ENCODE data around the gene EPRS1. TPM values are rescaled to one million over a fixed set of nuclear protein-coding genes. Genes with fewer than 3 reads are reported as not detected.

EPRS1 gene
- total and polyA plus RNA-seq, 4 donors: 20.4 to 59.3 (median 39.2) TPM

GRCh38 chr1:220003610-220004299, 42.5 kb downstream of the EPRS1 start:
- H3K36me3 ChIP-seq (ENCODE audit: control insufficient read depth in 4 of 4, insufficient read depth in 3 of 4, low read depth in 1 of 4, low read length in 3 of 4): peaks cover 3 to 39% (median 23%) of the 10 kb centered on the region in 4 donors
- no peak for DNase-seq (ENCODE audit: low spot score)
- no peaks in the 10 kb centered on the region for H3K9me3 ChIP-seq (ENCODE audit: control insufficient read depth in 4 of 4, low read length in 3 of 4)
- H3K4me3 ChIP-seq (ENCODE audit: low read depth in 1 of 3, low read length in 3 of 3): no peak overlapping the region
- H3K27ac ChIP-seq (ENCODE audit: low read depth in 1 of 2, low read length in 2 of 2): no peak overlapping the region
- H3K4me1 ChIP-seq (ENCODE audit: control insufficient read depth in 4 of 4, insufficient read depth in 4 of 4, low read length in 3 of 4): peaks cover 1 to 18% (median 11%) of the 10 kb centered on the region in 4 donors
- H3K27me3 ChIP-seq (ENCODE audit: control insufficient read depth in 4 of 4, insufficient read depth in 4 of 4, low read length in 3 of 4): no peaks in the 10 kb centered on the region
- H3K9ac ChIP-seq (ENCODE audit: low read depth in 1 of 2, low read length in 2 of 2): no peak overlapping the region
- peak in 1 of 2 donors; percentile 30 for TF ChIP-seq HNF4A (conservative IDR thresholded peaks at IDR 0.05)
- TF ChIP-seq, protein P1, sequence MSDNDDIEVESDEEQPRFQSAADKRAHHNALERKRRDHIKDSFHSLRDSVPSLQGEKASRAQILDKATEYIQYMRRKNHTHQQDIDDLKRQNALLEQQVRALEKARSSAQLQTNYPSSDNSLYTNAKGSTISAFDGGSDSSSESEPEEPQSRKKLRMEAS (IDR thresholded peaks at IDR 0.05): no peak
- WGBS: 89% methylated on average over 6 of the region's 6 CpGs

DNA sequence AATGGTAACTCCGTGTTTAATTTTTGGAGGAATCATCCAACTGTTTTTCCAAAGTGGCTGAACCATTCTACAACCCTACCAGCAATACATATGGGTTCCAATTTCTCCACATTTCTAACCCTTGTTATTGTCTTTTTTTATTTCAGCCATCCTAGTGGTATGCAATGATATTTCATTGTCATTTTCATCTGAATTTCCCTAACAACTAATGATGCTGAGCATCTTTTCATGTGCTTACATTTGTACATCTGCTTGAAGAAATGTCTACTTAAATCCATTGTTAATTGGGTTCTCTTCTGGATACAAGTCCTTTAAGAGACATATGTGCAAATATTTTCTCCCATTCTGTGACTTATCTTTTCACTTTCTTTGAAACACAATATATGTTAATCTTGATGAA, 43.3 kb downstream of the EPRS1 start:
- H3K36me3 ChIP-seq (ENCODE audit: control insufficient read depth in 4 of 4, insufficient read depth in 3 of 4, low read depth in 1 of 4, low read length in 3 of 4): peaks cover 5 to 39% (median 22%) of the 10 kb centered on the region in 4 donors
- no peak for DNase-seq (ENCODE audit: low spot score)
- no peaks in the 10 kb centered on the region for H3K9me3 ChIP-seq (ENCODE audit: control insufficient read depth in 4 of 4, low read length in 3 of 4)
- no peak overlapping the region for H3K9ac ChIP-seq (ENCODE audit: low read depth in 1 of 2, low read length in 2 of 2)
- no peak overlapping the region for H3K27ac ChIP-seq (ENCODE audit: low read depth in 1 of 2, low read length in 2 of 2)
- peaks cover 1 to 18% (median 11%) of the 10 kb centered on the region in 4 donors for H3K4me1 ChIP-seq (ENCODE audit: control insufficient read depth in 4 of 4, insufficient read depth in 4 of 4, low read length in 3 of 4)
- H3K27me3 ChIP-seq (ENCODE audit: control insufficient read depth in 4 of 4, insufficient read depth in 4 of 4, low read length in 3 of 4): no peaks in the 10 kb centered on the region
- WGBS: 94% methylated on average over 1 of the region's 1 CpG
- H3K4me3 ChIP-seq (ENCODE audit: low read depth in 1 of 3, low read length in 3 of 3): no peak overlapping the region
- TF ChIP-seq, protein P2, sequence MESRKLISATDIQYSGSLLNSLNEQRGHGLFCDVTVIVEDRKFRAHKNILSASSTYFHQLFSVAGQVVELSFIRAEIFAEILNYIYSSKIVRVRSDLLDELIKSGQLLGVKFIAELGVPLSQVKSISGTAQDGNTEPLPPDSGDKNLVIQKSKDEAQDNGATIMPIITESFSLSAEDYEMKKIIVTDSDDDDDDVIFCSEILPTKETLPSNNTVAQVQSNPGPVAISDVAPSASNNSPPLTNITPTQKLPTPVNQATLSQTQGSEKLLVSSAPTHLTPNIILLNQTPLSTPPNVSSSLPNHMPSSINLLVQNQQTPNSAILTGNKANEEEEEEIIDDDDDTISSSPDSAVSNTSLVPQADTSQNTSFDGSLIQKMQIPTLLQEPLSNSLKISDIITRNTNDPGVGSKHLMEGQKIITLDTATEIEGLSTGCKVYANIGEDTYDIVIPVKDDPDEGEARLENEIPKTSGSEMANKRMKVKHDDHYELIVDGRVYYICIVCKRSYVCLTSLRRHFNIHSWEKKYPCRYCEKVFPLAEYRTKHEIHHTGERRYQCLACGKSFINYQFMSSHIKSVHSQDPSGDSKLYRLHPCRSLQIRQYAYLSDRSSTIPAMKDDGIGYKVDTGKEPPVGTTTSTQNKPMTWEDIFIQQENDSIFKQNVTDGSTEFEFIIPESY (IDR thresholded peaks at IDR 0.05): no peak
- TF ChIP-seq RAD21 (IDR thresholded peaks at IDR 0.05) (no peak), FOXA1 (IDR thresholded peaks at IDR 0.05) (no peak), JUND (IDR thresholded peaks at IDR 0.05) (no peak), RXRA (IDR thresholded peaks at IDR 0.05) (no peak), EGR1 (IDR thresholded peaks at IDR 0.05; ENCODE audit: low read depth in 2 of 2) (no peak)

- WGBS: 93% methylated on average over 4 of the region's 4 CpGs
- no peak overlapping the region for H3K4me3 ChIP-seq (ENCODE audit: low read depth in 1 of 3, low read length in 3 of 3)
- TF ChIP-seq CTCF (IDR thresholded peaks at IDR 0.05; ENCODE audit: low read depth, low read length, missing input control): no peak
- TF ChIP-seq, protein P1 (IDR thresholded peaks at IDR 0.05): no peak
- no peak for TF ChIP-seq SP1 (IDR thresholded peaks at IDR 0.05)
- TF ChIP-seq, protein P3, sequence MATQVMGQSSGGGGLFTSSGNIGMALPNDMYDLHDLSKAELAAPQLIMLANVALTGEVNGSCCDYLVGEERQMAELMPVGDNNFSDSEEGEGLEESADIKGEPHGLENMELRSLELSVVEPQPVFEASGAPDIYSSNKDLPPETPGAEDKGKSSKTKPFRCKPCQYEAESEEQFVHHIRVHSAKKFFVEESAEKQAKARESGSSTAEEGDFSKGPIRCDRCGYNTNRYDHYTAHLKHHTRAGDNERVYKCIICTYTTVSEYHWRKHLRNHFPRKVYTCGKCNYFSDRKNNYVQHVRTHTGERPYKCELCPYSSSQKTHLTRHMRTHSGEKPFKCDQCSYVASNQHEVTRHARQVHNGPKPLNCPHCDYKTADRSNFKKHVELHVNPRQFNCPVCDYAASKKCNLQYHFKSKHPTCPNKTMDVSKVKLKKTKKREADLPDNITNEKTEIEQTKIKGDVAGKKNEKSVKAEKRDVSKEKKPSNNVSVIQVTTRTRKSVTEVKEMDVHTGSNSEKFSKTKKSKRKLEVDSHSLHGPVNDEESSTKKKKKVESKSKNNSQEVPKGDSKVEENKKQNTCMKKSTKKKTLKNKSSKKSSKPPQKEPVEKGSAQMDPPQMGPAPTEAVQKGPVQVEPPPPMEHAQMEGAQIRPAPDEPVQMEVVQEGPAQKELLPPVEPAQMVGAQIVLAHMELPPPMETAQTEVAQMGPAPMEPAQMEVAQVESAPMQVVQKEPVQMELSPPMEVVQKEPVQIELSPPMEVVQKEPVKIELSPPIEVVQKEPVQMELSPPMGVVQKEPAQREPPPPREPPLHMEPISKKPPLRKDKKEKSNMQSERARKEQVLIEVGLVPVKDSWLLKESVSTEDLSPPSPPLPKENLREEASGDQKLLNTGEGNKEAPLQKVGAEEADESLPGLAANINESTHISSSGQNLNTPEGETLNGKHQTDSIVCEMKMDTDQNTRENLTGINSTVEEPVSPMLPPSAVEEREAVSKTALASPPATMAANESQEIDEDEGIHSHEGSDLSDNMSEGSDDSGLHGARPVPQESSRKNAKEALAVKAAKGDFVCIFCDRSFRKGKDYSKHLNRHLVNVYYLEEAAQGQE (IDR thresholded peaks at IDR 0.05): no peak
- TF ChIP-seq YY1 (IDR thresholded peaks at IDR 0.05): no peak
- no peak for TF ChIP-seq FOXA1 (IDR thresholded peaks at IDR 0.05)
- TF ChIP-seq EGR1 (IDR thresholded peaks at IDR 0.05; ENCODE audit: low read depth in 2 of 2): no peak
- H3K27me3 ChIP-seq (ENCODE audit: control insufficient read depth in 4 of 4, insufficient read depth in 4 of 4, low read length in 3 of 4): no peaks in the 10 kb centered on the region
- H3K4me1 ChIP-seq (ENCODE audit: control insufficient read depth in 4 of 4, insufficient read depth in 4 of 4, low read length in 3 of 4): peaks cover 0 to 6% (median under 1%) of the 10 kb centered on the region in 4 donors
- H3K27ac ChIP-seq (ENCODE audit: low read depth in 1 of 2, low read length in 2 of 2): no peak overlapping the region
- H3K9ac ChIP-seq (ENCODE audit: low read depth in 1 of 2, low read length in 2 of 2): no peak overlapping the region
- no peak for DNase-seq (ENCODE audit: low spot score)
- no peaks in the 10 kb centered on the region for H3K9me3 ChIP-seq (ENCODE audit: control insufficient read depth in 4 of 4, low read length in 3 of 4)
- H3K36me3 ChIP-seq (ENCODE audit: control insufficient read depth in 4 of 4, insufficient read depth in 3 of 4, low read depth in 1 of 4, low read length in 3 of 4): peaks cover 8 to 49% (median 31%) of the 10 kb centered on the region in 4 donors
Observed at GRCh38 chr1:220001095-220001501, 45.2 kb downstream of the EPRS1 start.

Measured in liver (tissue), 9 donors.